MM.1S (cell line): ENCODE measurements around the gene DDIT4.

Experiments used
- CTCF ChIP-seq: fragments of 300-600 bp; sonication (generic); IDR thresholded peaks from 2 replicates; pipeline ENCODE4 v1.5.1; 2016; ENCODE audit warnings: antibody characterized with exemption, low read length, mixed read lengths
- EZH2phosphoT487 ChIP-seq: fragments of 300-600 bp; sonication (generic); IDR thresholded peaks from 2 replicates; pipeline ENCODE4 v1.6.1; 2018; ENCODE audit warnings: antibody characterized with exemption, low read length

- TF ChIP-seq EZH2phosphoT487, result no peak
- no peak for TF ChIP-seq CTCF
Observed at GRCh38 chr10:72235544-72236279, 38.0 kb upstream of the DDIT4 start.
